AG09309 (cell line): ENCODE results near the gene PCCA.

Source experiments
- DNase-seq: peaks from one replicate; pipeline ENCODE4 v3.0.0-alpha.2; 2010; ENCODE audit warnings: low read depth
- H3K4me3 ChIP-seq: 2 replicates; pipeline ENCODE4 v1.5.1; 2011; ENCODE audit warnings: mild to moderate bottlenecking, low read depth, low read length, moderate library complexity; ENCODE audit not compliant: control insufficient read depth
- CTCF ChIP-seq: IDR thresholded peaks from 2 replicates; pipeline ENCODE4 v1.5.1; 2011; ENCODE audit warnings: mild to moderate bottlenecking, low read depth, low read length, inconsistent platforms; ENCODE audit not compliant: insufficient read depth, control insufficient read depth; ENCODE audit errors: missing control alignments

PCCA gene

GRCh38 chr13:100235311-100235901 lies 146.5 kb downstream of the PCCA start:
- peak; percentile 59 for TF ChIP-seq CTCF
- peak; percentile 31 for DNase-seq
- H3K4me3 ChIP-seq = no peak overlapping the region

GRCh38 chr13:100240109-100240779 lies 151.4 kb downstream of the PCCA start:
- no peak for TF ChIP-seq CTCF
- H3K4me3 ChIP-seq = no peak overlapping the region

GRCh38 chr13:100244431-100244830 lies 155.5 kb downstream of the PCCA start:
- H3K4me3 ChIP-seq = no peak overlapping the region
- TF ChIP-seq CTCF = no peak
- DNase-seq = no peak

More at GRCh38 chr13:100240109-100240779, 151.4 kb downstream of the PCCA start:
- no peak for DNase-seq

- no peak overlapping the region for H3K4me3 ChIP-seq
- no peak for TF ChIP-seq CTCF
Measured at GRCh38 chr13:100245104-100245503, 156.2 kb downstream of the PCCA start.

GRCh38 chr13:100247937-100248336 lies 159.0 kb downstream of the PCCA start:
- H3K4me3 ChIP-seq = no peak overlapping the region
- no peak for DNase-seq
- TF ChIP-seq CTCF = no peak

More at GRCh38 chr13:100245104-100245503, 156.2 kb downstream of the PCCA start:
- DNase-seq = no peak

GRCh38 chr13:100254002-100254401 lies 165.1 kb downstream of the PCCA start:
- TF ChIP-seq CTCF = no peak
- no peak overlapping the region for H3K4me3 ChIP-seq
- DNase-seq = no peak
